Fibroblast of peridontal ligament (primary cell): ENCODE results near the gene MEGF11.

ENCODE experiments used
- DNase-seq: peaks from one replicate; pipeline ENCODE4 v3.0.0-alpha.2; 2010; ENCODE audit errors: extremely low read depth

MEGF11 gene

GRCh38 chr15:65970937-65971740 is 282.4 kb downstream of the MEGF11 start:
- no peak for DNase-seq

- no peak for DNase-seq
Observed at GRCh38 chr15:65969865-65970816, 283.4 kb downstream of the MEGF11 start.

GRCh38 chr15:65968511-65968910 is 285.0 kb downstream of the MEGF11 start:
- no peak for DNase-seq

DNA sequence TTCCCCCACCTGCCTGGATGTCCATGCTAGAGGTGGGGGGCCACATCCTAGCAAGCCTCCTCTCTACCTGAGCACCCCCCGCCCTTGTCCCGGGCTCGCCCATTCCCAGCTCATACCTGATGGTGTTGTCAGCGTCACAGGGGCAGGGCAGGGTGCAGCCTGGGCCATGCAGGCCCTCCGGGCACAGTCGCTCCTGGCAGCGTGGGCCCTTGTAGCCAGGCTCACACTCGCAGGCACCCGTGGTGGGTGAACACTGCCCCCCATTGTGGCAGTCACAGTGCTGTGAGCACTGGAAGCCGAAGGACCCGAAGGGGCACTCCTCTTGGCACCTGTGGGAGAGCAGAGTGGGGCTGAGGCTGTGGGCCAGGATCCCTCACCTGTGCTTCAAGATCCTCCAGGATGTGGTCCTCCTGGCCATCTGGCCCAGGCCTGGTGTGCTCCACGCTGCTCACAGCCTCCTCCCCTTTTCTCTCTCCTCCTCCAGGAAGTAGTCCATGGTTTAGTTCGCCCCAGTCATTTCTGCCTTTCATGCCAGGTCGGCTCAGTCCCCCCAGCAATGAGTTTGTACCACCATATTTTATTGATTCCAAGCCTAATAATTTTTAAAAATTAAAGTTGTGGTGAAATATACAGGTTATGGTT is 288.6 kb downstream of the MEGF11 start:
- DNase-seq = no peak

- no peak for DNase-seq
Observed at GRCh38 chr15:65963911-65964482, 289.6 kb downstream of the MEGF11 start.

GRCh38 chr15:65963358-65963757 is 290.2 kb downstream of the MEGF11 start:
- no peak for DNase-seq

GRCh38 chr15:65962187-65962586 is 291.4 kb downstream of the MEGF11 start:
- no peak for DNase-seq

DNA sequence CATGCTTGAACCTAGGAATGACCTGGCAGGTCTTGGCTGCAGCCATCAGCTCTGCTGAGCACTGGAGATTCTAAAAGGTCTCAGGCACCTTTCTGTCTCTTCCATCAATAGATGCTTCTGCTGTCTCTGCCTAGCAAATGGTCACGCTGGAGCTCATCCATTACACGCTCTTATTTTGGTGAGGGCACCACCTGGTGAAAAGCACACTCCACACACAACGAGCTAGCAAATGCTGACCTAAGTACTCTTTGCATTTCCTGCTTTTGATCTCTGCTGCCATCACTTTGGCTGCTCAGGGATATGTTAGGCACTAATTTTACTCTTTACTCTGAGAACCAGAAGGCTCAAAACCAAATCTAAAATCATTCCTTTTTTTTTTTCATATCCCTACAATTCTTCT is 293.0 kb downstream of the MEGF11 start:
- no peak for DNase-seq

DNA sequence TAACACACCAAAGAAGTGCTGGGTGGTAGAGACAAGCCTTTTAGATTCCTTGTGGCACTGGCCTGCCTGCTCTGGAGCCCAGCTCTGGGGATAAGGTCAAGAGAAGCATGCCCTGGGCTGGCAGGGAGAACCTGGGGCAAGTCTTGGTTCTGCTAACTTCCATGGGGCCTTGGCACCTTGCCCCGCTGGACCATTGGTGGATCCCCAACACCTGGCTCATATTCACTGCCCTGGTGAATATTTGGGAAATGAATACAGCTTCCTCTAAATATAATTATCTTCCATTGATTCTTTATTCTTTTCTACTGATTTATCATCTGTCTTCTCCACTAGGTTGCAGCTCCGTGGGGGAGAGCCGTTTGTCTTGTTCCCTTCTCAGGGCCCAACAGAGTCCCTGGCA is 294.7 kb downstream of the MEGF11 start:
- DNase-seq = no peak

- DNase-seq = no peak
Observed at GRCh38 chr15:65957451-65957850, 296.1 kb downstream of the MEGF11 start.

DNA sequence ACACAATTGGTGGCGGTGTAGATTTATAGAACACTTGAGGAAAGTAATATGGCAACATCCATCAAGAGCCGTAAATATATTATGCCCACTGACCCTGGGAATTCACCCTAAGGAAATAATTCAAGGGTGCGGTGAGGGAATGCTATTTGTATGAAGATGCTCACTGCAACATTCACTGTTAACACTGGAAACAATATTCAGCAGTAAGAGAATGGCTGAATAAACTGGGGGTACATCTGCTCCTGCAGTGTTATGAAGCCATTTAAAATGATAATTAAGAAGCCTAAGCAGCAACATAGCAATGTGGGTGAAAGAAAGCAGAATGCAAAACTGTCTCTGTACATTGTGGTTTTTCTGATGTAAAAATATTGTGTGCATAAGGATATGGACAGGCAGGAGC is 296.7 kb downstream of the MEGF11 start:
- no peak for DNase-seq

GRCh38 chr15:65956307-65956706 is 297.2 kb downstream of the MEGF11 start:
- no peak for DNase-seq

DNA sequence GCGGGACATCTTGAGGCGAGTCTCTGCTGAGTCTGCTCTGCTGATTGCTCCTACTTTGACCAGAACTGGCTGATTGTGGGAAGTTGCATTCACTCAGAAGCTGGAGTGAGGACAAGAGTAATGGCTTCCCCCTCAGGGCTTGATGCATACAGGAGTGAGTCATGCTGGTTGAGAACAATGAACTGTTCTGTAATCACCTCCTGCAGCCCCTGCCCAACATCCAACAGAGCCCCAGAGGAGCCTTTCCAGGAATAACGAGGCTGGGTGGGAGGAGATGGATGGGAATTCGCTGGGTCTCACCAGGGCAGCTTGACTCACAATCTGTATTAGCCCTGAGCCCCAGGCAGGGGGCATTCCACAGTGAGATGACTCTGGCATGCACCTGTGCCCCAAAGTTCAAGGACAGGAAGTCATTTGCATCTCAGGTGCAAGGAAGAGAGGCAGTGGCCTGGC is 299.2 kb downstream of the MEGF11 start:
- no peak for DNase-seq

- no peak for DNase-seq
Observed at GRCh38 chr15:65953622-65954021, 299.9 kb downstream of the MEGF11 start.

DNA sequence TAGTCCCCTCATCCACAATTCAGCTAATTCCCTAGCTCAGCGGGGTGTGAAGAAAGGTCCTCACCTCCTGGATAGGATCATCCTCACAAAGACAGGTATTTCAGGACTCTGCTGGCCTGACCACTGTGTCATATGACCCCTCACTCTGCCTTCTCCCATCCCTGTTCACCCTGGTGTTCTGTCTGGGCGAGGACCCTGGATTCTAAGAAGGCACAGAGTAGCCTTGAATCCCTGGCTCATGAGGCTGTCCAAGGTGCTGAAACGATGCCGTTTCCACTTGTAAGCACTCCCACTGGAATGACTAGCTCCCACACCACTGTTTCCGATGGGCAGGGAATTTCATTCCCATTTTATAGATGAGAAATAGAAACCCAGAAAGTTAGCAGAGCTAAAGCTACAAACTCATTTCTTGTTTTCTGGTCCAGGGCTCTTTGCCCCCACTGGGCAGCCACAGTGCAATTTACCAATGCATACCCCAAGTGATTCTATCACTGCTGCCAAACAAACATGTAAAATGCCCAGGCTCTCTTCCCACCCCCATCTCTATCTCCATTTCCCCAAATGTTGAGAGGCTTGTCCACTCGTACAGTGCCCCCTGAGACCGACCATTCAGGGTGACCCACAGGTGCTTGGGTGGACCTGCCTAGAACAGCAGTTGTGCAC is 301.0 kb downstream of the MEGF11 start:
- DNase-seq = peak; percentile 59

DNA sequence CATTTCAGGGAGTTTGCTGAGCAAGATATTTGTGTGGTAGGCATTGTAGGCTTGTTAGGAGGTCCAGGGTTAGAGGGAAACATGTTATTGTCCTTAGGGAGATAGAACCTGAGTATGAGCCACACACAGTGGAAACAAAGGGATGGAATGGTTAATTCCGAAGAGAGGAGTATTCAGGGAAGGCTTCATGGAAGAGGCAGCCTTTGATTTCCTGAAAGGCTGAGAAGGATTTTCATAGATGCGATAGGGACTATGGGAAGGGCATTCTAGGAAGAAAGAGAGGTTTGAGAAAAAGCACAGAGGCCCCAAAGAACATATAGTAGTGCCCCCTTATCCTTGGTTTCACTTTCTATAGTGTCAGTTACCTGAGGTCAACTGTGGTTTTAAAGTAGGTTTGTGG is 302.5 kb downstream of the MEGF11 start:
- no peak for DNase-seq

- DNase-seq = no peak
Observed at GRCh38 chr15:65949491-65949890, 304.1 kb downstream of the MEGF11 start.

- DNase-seq = no peak
Observed at GRCh38 chr15:65949011-65949410, 304.5 kb downstream of the MEGF11 start.

DNA sequence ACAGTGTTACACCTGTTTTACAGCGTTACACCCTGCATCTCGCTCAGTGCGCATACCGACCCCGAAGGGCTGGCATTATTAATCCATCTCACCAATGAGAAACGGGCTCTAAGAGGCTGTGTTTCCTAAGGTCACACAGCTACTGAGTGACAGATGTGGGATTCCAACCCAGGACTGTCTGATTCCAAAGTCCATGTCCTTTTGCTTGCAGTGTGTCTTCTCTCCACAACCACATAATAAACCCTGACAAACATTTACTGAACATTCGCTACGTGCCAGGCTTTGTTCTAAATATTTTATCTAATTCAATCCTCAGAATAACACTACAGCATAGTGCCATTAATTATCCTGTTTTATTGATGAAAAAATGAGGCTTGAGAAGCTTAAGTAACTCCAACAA is 305.2 kb downstream of the MEGF11 start:
- DNase-seq = no peak

- no peak for DNase-seq
Observed at GRCh38 chr15:65947041-65947440, 306.5 kb downstream of the MEGF11 start.

DNA sequence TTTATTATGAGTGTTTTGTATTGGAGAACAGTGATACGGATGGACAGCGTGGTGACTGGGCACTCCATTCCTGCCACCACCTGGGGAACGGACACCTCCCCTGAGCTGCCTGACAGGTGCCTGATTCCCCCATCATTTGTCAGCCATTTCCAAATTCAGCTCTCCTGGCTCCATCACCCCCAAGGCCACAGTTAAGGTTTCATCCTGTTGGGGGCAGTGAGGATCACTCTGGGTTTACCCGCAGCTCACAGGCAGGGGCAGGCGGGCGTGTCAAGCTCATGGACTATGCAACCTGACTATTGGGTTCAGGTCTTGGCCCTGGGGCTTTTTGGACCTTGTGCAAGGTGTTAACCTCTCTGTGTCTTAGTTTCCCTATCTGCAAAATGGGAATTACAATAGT is 307.9 kb downstream of the MEGF11 start:
- no peak for DNase-seq
